Natural killer cell treated with Interleukin-12 subunit alpha and Interleukin-12 subunit beta and Interleukin-15 and Interleukin-18, amount 100 ng/mL, for 72 hours (primary cell): ENCODE results near the gene GUCY1A2. TPM values are rescaled to one million over a fixed set of nuclear protein-coding genes. Genes with fewer than 3 reads are reported as not detected.

ENCODE experiments used
- ATAC-seq, 2 donors: fragments of 150-1000 bp; cut with Tn5 transposase in 1 of 2; sonication (Bioruptor Pico), chemical (Tn5 transposase) in 1 of 2; 2 replicates each; pipeline ENCODE4 v1.10.0; 2021
- DNase-seq: peaks from one replicate; pipeline ENCODE4 v3.0.0; 2022; ENCODE audit warnings: low spot score
- H3K27ac Mint-ChIP-seq, 2 donors: 1 replicate in 1 of 2; 2 replicates in 1 of 2; pipeline ENCODE4 v1.8.0; 2022; ENCODE audit warnings: mixed read lengths in 2 of 2, mild to moderate bottlenecking in 1 of 2, moderate library complexity in 1 of 2
- H3K27me3 Mint-ChIP-seq, 2 donors: 1 replicate in 1 of 2; 2 replicates in 1 of 2; pipeline ENCODE4 v1.8.0; 2022; ENCODE audit warnings: mixed read lengths in 2 of 2
- H3K36me3 Mint-ChIP-seq: one replicate; pipeline ENCODE4 v1.8.0; 2022; ENCODE audit warnings: mixed read lengths
- H3K4me1 Mint-ChIP-seq, 2 donors: 1 replicate in 1 of 2; 2 replicates in 1 of 2; pipeline ENCODE4 v1.8.0; 2022; ENCODE audit warnings: low read depth in 2 of 2, mixed read lengths in 2 of 2, mild to moderate bottlenecking in 1 of 2
- H3K4me3 Mint-ChIP-seq: one replicate; pipeline ENCODE4 v1.8.0; 2022; ENCODE audit warnings: mixed read lengths
- H3K9me3 Mint-ChIP-seq: 2 replicates; pipeline ENCODE4 v1.8.0; 2022; ENCODE audit warnings: mixed read lengths
- total RNA-seq, 2 donors: library from RNA; stranded (reverse); gene quantifications; one replicate each; pipeline ENCODE4 v1.2.3, GENCODE V29; 2022

The GUCY1A2 gene
- total RNA-seq, 2 donors from 2014 or later, result not detected

DNA sequence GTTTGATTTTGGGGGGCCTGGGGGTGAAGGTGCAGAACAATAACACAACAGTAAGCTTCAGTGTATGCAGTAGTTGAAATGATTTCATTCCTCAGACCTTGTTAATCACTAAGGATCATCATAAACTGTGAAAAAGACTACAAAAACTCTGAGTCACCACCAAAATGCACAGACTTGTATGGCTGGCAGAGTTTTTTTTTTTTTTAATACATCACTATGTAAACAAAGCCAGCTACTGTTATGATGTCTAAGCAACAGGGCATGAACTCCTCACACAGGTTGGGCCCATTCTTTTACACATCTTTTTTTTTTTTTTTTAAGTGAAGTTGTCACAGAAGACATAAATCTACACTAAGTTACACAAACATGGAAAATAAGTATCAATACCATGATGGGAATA is 311.9 kb downstream of the GUCY1A2 start:
- DNase-seq, result no peak
- peaks cover 9% of the 10 kb centered on the region for H3K9me3 Mint-ChIP-seq
- no peak for ATAC-seq
- H3K4me3 Mint-ChIP-seq, result no peak overlapping the region
- H3K36me3 Mint-ChIP-seq, result no peaks in the 10 kb centered on the region
- H3K27me3 Mint-ChIP-seq, result no peaks in the 10 kb centered on the region
- no peak overlapping the region for H3K27ac Mint-ChIP-seq
- no peaks in the 10 kb centered on the region for H3K4me1 Mint-ChIP-seq

GRCh38 chr11:106702805-106703204 is 315.5 kb downstream of the GUCY1A2 start:
- Mint-ChIP-seq H3K9me3 (peaks cover 9% of the 10 kb centered on the region), H3K4me1 (no peaks in the 10 kb centered on the region), H3K27ac (no peak overlapping the region), H3K27me3 (no peaks in the 10 kb centered on the region), H3K36me3 (no peaks in the 10 kb centered on the region), H3K4me3 (no peak overlapping the region)
- ATAC-seq, result no peak
- DNase-seq, result no peak

- no peak for DNase-seq
- Mint-ChIP-seq H3K27ac (no peak overlapping the region), H3K9me3 (no peaks in the 10 kb centered on the region), H3K36me3 (no peaks in the 10 kb centered on the region), H3K4me1 (no peaks in the 10 kb centered on the region), H3K4me3 (no peak overlapping the region), H3K27me3 (no peaks in the 10 kb centered on the region)
- no peak for ATAC-seq
Measured at GRCh38 chr11:106697058-106697457, 321.2 kb downstream of the GUCY1A2 start.

GRCh38 chr11:106695506-106695905 is 322.8 kb downstream of the GUCY1A2 start:
- ATAC-seq (no peak), DNase-seq (no peak)
- no peaks in the 10 kb centered on the region for H3K36me3 Mint-ChIP-seq
- H3K9me3 Mint-ChIP-seq, result no peaks in the 10 kb centered on the region
- H3K4me3 Mint-ChIP-seq, result no peak overlapping the region
- no peaks in the 10 kb centered on the region for H3K27me3 Mint-ChIP-seq
- H3K4me1 Mint-ChIP-seq, result no peaks in the 10 kb centered on the region
- no peak overlapping the region for H3K27ac Mint-ChIP-seq

DNA sequence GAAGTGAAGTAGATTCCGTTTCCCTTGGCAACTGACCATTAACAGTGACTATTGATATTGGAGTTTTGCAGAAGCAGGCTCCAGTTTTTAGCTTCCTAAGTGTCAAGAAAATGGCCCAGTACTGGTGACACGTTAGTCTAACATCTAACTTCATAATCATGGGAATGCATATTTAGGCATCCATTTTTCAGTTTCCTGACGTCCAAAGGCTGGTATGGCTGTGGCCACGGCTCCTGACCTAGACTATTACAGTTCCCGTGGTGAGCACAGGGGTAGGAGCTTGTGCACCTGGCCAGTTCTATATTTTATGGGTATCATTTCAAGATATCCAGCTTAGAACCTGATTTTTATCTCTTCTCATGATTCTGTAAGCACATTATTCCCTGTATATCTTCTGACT is 323.8 kb downstream of the GUCY1A2 start:
- Mint-ChIP-seq H3K36me3 (no peaks in the 10 kb centered on the region), H3K27ac (no peak overlapping the region), H3K4me3 (no peak overlapping the region), H3K27me3 (no peaks in the 10 kb centered on the region), H3K9me3 (peaks cover 3% of the 10 kb centered on the region), H3K4me1 (no peaks in the 10 kb centered on the region)
- DNase-seq, result no peak
- no peak for ATAC-seq

DNA sequence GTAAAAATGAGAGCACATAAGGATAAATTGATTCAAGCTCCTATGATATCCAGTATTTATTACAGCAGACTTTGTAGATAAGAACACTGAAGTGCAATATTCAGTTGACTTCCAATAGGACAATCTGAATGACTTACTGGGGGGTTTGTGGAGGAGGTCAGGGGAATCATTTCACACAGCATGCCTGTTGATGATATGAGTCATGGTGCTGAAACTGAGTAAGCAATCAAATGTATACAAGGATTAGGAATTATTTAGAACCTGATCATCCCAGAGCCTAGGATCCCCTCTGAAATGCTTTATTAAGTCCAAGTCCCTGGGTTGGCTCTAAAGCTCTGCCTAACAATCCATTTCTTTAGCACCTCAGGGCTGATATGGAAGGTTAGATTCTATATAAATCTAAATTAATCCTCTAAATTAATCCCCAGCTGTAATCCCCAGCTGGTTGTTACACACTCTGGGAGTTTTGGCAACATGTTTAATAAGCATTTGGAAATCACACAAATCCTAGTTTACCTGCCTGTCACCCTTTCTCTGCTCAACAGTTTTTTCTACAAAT is 326.4 kb downstream of the GUCY1A2 start:
- Mint-ChIP-seq H3K36me3 (no peaks in the 10 kb centered on the region), H3K9me3 (peaks cover 10% of the 10 kb centered on the region), H3K27ac (no peak overlapping the region), H3K4me1 (no peaks in the 10 kb centered on the region), H3K4me3 (no peak overlapping the region), H3K27me3 (no peaks in the 10 kb centered on the region)
- ATAC-seq, result no peak
- DNase-seq, result no peak

- ATAC-seq, result no peak
- H3K9me3 Mint-ChIP-seq, result peaks cover 10% of the 10 kb centered on the region
- H3K27me3 Mint-ChIP-seq, result no peaks in the 10 kb centered on the region
- H3K4me3 Mint-ChIP-seq, result no peak overlapping the region
- no peaks in the 10 kb centered on the region for H3K36me3 Mint-ChIP-seq
- no peaks in the 10 kb centered on the region for H3K4me1 Mint-ChIP-seq
- DNase-seq, result no peak
- no peak overlapping the region for H3K27ac Mint-ChIP-seq
Measured at GRCh38 chr11:106690923-106691322, 327.4 kb downstream of the GUCY1A2 start.

GRCh38 chr11:106684944-106685343 is 333.3 kb downstream of the GUCY1A2 start:
- H3K9me3 Mint-ChIP-seq, result peaks cover 12% of the 10 kb centered on the region
- H3K4me3 Mint-ChIP-seq, result no peak overlapping the region
- DNase-seq (no peak), ATAC-seq (no peak)
- H3K36me3 Mint-ChIP-seq, result peaks cover 5% of the 10 kb centered on the region
- H3K4me1 Mint-ChIP-seq, result no peaks in the 10 kb centered on the region
- no peak overlapping the region for H3K27ac Mint-ChIP-seq
- H3K27me3 Mint-ChIP-seq, result no peaks in the 10 kb centered on the region

GRCh38 chr11:106683435-106683834 is 334.8 kb downstream of the GUCY1A2 start:
- Mint-ChIP-seq H3K4me3 (no peak overlapping the region), H3K36me3 (peaks cover 5% of the 10 kb centered on the region), H3K27me3 (no peaks in the 10 kb centered on the region), H3K4me1 (no peaks in the 10 kb centered on the region), H3K27ac (no peak overlapping the region), H3K9me3 (peaks cover 7% of the 10 kb centered on the region)
- no peak for DNase-seq
- ATAC-seq, result no peak

DNA sequence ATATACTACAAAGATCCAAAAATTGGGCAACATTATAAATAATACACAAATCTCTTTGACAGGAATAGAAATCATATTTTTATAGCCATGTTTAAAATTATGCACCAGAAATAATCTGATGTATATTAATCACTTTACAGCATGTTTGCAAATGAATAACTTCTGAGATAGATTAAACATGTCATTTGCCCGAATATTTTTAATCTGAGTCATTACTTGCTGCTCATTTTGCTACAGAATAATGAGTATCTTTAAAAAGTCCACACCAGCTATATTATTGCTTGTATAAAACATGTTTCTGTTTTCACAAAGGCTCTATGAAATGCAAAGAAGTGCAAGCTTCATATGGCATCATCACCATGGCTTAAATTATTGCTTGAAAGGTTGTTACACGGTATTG is 336.8 kb downstream of the GUCY1A2 start:
- Mint-ChIP-seq H3K9me3 (peaks cover 3% of the 10 kb centered on the region), H3K4me1 (no peaks in the 10 kb centered on the region), H3K27ac (no peak overlapping the region), H3K36me3 (peaks cover 5% of the 10 kb centered on the region), H3K4me3 (no peak overlapping the region), H3K27me3 (no peaks in the 10 kb centered on the region)
- ATAC-seq, result no peak
- DNase-seq, result no peak

GRCh38 chr11:106679581-106679980 is 338.7 kb downstream of the GUCY1A2 start:
- Mint-ChIP-seq H3K4me3 (no peak overlapping the region), H3K4me1 (no peaks in the 10 kb centered on the region), H3K36me3 (peaks cover 5% of the 10 kb centered on the region), H3K27ac (no peak overlapping the region), H3K27me3 (no peaks in the 10 kb centered on the region), H3K9me3 (peaks cover 3% of the 10 kb centered on the region)
- DNase-seq, result no peak
- ATAC-seq, result no peak

- no peaks in the 10 kb centered on the region for H3K27me3 Mint-ChIP-seq
- ATAC-seq, result no peak
Measured at GRCh38 chr11:106679181-106679580, 339.1 kb downstream of the GUCY1A2 start.

GRCh38 chr11:106670069-106670468 is 348.2 kb downstream of the GUCY1A2 start:
- no peaks in the 10 kb centered on the region for H3K36me3 Mint-ChIP-seq
- H3K27me3 Mint-ChIP-seq, result no peaks in the 10 kb centered on the region
- no peak overlapping the region for H3K4me3 Mint-ChIP-seq
- no peak for DNase-seq
- peaks cover 15% of the 10 kb centered on the region for H3K9me3 Mint-ChIP-seq
- ATAC-seq, result no peak
- H3K27ac Mint-ChIP-seq, result no peak overlapping the region
- no peaks in the 10 kb centered on the region for H3K4me1 Mint-ChIP-seq

More at GRCh38 chr11:106679181-106679580, 339.1 kb downstream of the GUCY1A2 start:
- no peak overlapping the region for H3K4me3 Mint-ChIP-seq
- H3K27ac Mint-ChIP-seq, result no peak overlapping the region
- H3K36me3 Mint-ChIP-seq, result peaks cover 5% of the 10 kb centered on the region
- H3K4me1 Mint-ChIP-seq, result no peaks in the 10 kb centered on the region
- peaks cover 3% of the 10 kb centered on the region for H3K9me3 Mint-ChIP-seq
- no peak for DNase-seq

DNA sequence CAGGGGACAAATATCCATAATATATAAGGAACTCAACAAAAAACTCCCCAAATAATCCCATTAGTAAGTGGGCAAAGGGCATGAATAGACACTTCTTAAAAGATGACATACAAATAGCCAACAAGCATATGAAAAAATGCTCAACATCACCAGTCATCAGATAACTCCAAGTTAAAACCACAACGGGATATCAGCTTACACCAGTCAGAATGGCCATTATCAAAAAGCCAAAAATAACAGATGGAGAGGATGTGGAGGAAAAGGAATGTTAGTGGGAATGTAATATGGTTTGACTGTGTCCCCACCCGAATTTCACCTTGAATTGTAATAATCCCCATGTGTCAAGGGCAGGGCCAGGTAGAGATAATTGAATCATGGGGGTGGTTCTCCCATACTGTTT is 350.1 kb downstream of the GUCY1A2 start:
- Mint-ChIP-seq H3K27me3 (no peaks in the 10 kb centered on the region), H3K4me1 (no peaks in the 10 kb centered on the region), H3K27ac (no peak overlapping the region), H3K9me3 (peaks cover 15% of the 10 kb centered on the region), H3K4me3 (no peak overlapping the region), H3K36me3 (no peaks in the 10 kb centered on the region)
- DNase-seq (no peak), ATAC-seq (no peak)

- H3K9me3 Mint-ChIP-seq, result peaks cover 12% of the 10 kb centered on the region
- no peak overlapping the region for H3K4me3 Mint-ChIP-seq
- H3K27me3 Mint-ChIP-seq, result no peaks in the 10 kb centered on the region
- ATAC-seq (no peak), DNase-seq (no peak)
- H3K4me1 Mint-ChIP-seq, result no peaks in the 10 kb centered on the region
- H3K36me3 Mint-ChIP-seq, result no peaks in the 10 kb centered on the region
- H3K27ac Mint-ChIP-seq, result no peak overlapping the region
Measured at GRCh38 chr11:106656646-106657045, 361.6 kb downstream of the GUCY1A2 start.
